T-helper 17 cell (primary cell): ENCODE results near the gene MAN2A1. TPM values are rescaled to one million over a fixed set of nuclear protein-coding genes. Genes with fewer than 3 reads are reported as not detected.

Experiments used
- ATAC-seq: fragments of 150-1000 bp; cut with Tn5 transposase; 2 replicates; pipeline ENCODE4 v1.10.0; 2021; ENCODE audit warnings: mild to moderate bottlenecking, moderate library complexity
- DNase-seq, 3 donors: peaks; one replicate each; pipeline versions ENCODE4 v3.0.0 to v3.0.0-alpha.2; 2020 to 2021
- H3K9me3 ChIP-seq: one replicate; pipeline ENCODE4 v1.7.0; 2013; ENCODE audit warnings: low read length, mild to moderate bottlenecking; ENCODE audit not compliant: control insufficient read depth, poor library complexity, severe bottlenecking
- H3K27ac Mint-ChIP-seq: one replicate; pipeline ENCODE4 v1.8.0; 2022; ENCODE audit warnings: mild to moderate bottlenecking, moderate library complexity, mixed read lengths
- H3K27me3 Mint-ChIP-seq: one replicate; pipeline ENCODE4 v1.8.0; 2022; ENCODE audit warnings: mixed read lengths
- H3K36me3 Mint-ChIP-seq: one replicate; pipeline ENCODE4 v1.8.0; 2022; ENCODE audit warnings: low read depth, mixed read lengths
- H3K4me1 Mint-ChIP-seq: one replicate; pipeline ENCODE4 v1.8.0; 2022; ENCODE audit warnings: mild to moderate bottlenecking, mixed read lengths
- H3K4me3 Mint-ChIP-seq: one replicate; pipeline ENCODE4 v1.8.0; 2022; ENCODE audit warnings: mild to moderate bottlenecking, moderate library complexity, mixed read lengths
- total RNA-seq, 4 donors: library from RNA in 2 of 4; stranded (reverse) in 2 of 4; gene quantifications; one replicate each; pipeline ENCODE4 v1.2.3 and lab custom pipeline; 2022 to 2026

MAN2A1 gene
- total RNA-seq, 2 donors from 2014 or later = 51.6 to 53.3 TPM

DNA sequence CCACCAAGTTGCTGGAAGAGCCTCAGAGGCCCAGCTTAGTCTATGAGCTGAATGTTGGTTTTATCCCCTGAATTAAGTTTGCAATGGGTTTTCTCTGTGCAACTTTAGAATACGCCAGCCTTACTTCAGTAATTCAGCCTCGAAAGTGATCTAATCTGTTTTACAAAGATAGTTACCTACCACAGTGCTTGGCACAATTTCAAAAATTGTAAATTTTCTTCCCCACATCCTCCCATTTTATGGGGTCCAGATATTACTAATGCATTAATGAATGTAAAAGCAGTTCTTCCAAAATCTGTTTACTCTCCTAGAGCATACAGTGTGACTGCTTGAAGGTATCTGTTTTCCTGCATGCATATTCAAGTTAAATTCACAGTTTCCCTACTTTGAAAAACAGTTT, 172.6 kb downstream of the MAN2A1 start:
- Mint-ChIP-seq H3K27ac (no peak overlapping the region), H3K27me3 (no peaks in the 10 kb centered on the region), H3K4me1 (peaks cover 22% of the 10 kb centered on the region), H3K36me3 (peaks cover 12% of the 10 kb centered on the region), H3K4me3 (no peak overlapping the region)
- DNase-seq (no peak), ATAC-seq (no peak)
- H3K9me3 ChIP-seq = no peaks in the 10 kb centered on the region

DNA sequence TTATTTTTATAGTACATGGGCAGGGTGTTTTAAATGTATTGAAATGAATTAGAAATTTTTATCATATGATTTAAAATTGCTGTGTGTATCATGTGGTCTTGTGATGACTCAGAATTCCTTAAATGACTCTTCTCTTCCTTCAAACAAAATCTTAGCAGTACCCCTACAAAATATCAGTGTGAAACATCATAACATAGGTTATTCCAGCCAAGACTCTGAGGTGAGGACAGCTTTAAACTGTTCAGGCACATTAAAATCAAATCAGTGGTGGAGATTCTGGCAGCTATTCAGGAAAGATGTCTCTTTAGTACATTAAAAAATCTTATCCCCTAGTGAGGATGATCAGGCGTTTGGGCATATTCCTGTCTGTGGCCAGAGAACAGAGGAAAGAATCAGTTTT, 174.0 kb downstream of the MAN2A1 start:
- DNase-seq (no peak), ATAC-seq (no peak)
- Mint-ChIP-seq H3K27ac (no peak overlapping the region), H3K4me3 (no peak overlapping the region), H3K27me3 (no peaks in the 10 kb centered on the region), H3K4me1 (peaks cover 11% of the 10 kb centered on the region), H3K36me3 (peaks cover 12% of the 10 kb centered on the region)
- no peaks in the 10 kb centered on the region for H3K9me3 ChIP-seq

DNA sequence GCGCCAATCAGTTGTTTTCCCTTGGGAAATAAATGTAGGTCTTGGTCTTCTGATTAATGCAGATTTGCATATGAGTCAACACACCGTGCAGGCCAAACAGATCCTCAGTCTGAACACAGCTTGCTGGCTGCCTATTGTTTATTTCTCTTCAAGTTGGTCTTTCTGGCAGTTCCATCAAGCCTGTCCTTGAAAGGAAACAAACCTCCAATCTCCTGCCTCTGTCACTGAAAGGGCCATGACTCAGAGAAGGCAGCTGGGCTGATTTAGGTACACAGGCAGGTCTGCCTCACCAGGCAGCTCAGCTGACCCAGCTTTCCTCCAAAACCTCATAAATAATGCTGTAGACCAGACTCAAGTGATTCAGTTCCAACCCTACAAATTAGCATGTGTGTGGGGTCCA, 175.9 kb downstream of the MAN2A1 start:
- DNase-seq (no peak), ATAC-seq (no peak)
- H3K9me3 ChIP-seq = no peaks in the 10 kb centered on the region
- peaks cover 8% of the 10 kb centered on the region for H3K36me3 Mint-ChIP-seq
- H3K4me1 Mint-ChIP-seq = peaks cover 8% of the 10 kb centered on the region
- no peak overlapping the region for H3K4me3 Mint-ChIP-seq
- H3K27me3 Mint-ChIP-seq = no peaks in the 10 kb centered on the region
- no peak overlapping the region for H3K27ac Mint-ChIP-seq

DNA sequence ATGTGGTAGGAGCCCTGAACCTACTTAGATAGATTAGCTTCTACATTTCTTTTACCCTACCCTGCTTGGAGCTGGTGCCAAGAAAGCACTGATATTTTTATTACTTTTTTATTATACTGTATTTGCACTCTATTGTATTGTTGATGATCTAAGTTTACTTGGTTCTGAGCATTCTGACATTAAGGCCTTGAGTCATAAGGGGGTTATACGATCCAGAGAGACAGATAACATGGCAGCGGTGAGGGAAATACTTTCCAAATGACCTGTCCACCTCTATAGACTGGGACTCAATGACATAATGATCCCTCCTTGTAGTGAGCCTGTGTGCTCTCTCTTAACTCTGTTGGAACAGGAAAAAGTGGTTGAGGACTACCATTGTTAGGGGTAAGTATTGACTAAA, 176.3 kb downstream of the MAN2A1 start:
- H3K27ac Mint-ChIP-seq = no peak overlapping the region
- DNase-seq (no peak), ATAC-seq (no peak)
- H3K4me3 Mint-ChIP-seq = no peak overlapping the region
- peaks cover 8% of the 10 kb centered on the region for H3K36me3 Mint-ChIP-seq
- H3K9me3 ChIP-seq = no peaks in the 10 kb centered on the region
- H3K27me3 Mint-ChIP-seq = no peaks in the 10 kb centered on the region
- H3K4me1 Mint-ChIP-seq = peaks cover 8% of the 10 kb centered on the region

DNA sequence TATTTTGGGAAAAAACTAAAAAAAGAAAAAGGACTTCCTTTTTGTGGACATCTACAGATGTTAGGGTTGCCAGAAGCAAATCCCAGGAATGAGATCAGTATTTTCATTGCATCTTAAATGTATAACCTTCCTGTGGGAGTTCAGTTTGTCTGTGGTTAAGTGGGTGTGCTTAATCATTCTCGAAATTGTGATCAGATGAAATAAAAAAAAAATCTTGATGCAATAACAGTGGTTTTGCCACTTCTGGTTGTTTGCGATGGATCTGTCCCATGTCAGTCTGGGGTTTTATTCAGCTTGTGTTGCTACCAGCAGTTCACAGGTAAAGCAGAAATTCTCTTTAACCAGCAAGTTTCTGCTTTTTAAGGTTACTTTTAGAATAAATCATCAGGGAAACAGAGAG, 179.0 kb downstream of the MAN2A1 start:
- ATAC-seq (no peak), DNase-seq (no peak)
- no peak overlapping the region for H3K4me3 Mint-ChIP-seq
- peaks cover 8% of the 10 kb centered on the region for H3K36me3 Mint-ChIP-seq
- H3K27me3 Mint-ChIP-seq = no peaks in the 10 kb centered on the region
- no peaks in the 10 kb centered on the region for H3K9me3 ChIP-seq
- no peak overlapping the region for H3K27ac Mint-ChIP-seq
- H3K4me1 Mint-ChIP-seq = peaks cover 5% of the 10 kb centered on the region

DNA sequence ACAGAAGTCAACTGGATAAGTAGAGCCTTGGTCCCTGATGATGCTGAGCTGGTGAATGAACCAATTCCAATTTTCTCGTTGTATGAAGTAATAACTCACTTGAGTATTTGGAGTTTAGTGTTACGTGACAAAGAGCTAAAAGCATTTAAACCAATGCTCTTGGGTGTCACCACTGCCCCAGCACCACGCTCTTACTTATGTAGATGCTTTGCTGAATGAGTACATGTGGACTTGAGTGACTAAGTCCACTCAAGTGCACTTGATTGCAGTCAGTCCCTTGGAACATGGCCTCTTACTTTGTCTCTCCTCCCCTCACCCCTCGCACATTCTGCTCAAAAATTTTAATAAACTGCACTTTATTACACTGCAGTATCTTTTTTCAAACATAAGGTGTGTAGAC, 184.0 kb downstream of the MAN2A1 start:
- Mint-ChIP-seq H3K4me3 (no peak overlapping the region), H3K27me3 (no peaks in the 10 kb centered on the region), H3K4me1 (peaks cover 9% of the 10 kb centered on the region), H3K36me3 (peaks cover 2% of the 10 kb centered on the region), H3K27ac (peak overlapping the region; percentile 27)
- H3K9me3 ChIP-seq = no peaks in the 10 kb centered on the region
- ATAC-seq = no peak
- no peak for DNase-seq

DNA sequence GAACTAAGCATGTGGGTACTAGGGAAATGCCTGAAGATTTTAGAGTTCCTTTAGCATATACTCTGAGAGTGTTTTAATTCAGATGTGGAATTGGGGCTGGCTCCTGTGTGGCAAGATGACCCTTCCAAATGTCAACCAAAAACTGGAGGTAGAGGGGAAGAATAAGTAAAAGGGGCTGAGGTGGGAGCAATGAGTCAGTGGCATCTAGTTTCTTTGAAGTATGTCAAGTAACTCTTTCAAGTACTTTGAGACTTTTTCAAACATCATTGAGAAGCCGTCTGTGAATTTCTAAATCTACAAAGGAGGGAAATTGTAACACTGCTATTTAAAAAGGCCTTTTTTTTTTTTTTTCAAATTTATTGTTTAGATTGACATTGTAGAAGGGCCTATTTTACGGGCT, 184.4 kb downstream of the MAN2A1 start:
- DNase-seq (no peak), ATAC-seq (no peak)
- Mint-ChIP-seq H3K4me3 (no peak overlapping the region), H3K4me1 (peaks cover 8% of the 10 kb centered on the region), H3K36me3 (peaks cover 2% of the 10 kb centered on the region), H3K27ac (peak overlapping the region; percentile 27), H3K27me3 (no peaks in the 10 kb centered on the region)
- H3K9me3 ChIP-seq = no peaks in the 10 kb centered on the region

DNA sequence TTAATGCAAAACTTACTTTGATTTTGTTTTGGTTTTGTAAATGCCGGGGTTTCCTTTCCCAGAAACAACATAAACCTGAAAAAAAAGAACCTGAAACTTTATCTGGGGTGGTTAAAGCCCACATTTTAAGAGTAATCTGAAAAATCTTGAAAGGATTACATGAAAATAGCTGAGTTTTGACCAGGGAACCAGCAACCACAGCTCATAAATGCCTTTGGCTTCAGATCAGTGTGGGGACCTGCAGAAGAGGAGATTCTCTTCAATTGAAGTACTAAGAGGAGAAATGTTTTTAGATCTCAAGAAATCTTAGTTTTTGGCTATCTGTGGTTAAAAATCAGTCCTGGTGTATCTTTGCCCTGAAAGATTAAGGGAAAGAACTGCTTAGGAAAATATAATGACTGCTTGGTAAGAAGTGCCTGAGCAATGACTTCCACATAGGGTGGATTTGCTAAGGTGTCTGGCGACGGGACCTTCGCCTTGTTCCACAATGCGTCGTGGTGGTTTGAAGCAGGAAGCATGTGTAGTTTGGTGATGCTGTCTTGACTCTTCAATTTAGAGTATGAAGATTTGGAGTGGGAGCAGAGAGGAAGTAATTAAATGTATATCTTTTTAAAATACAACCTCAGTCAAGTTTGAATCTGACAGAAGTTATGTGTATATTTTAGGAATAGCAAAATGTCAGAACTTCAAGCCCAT, 186.5 kb downstream of the MAN2A1 start:
- DNase-seq (no peak), ATAC-seq (no peak)
- H3K4me3 Mint-ChIP-seq = no peak overlapping the region
- no peaks in the 10 kb centered on the region for H3K9me3 ChIP-seq
- H3K36me3 Mint-ChIP-seq = no peaks in the 10 kb centered on the region
- H3K27me3 Mint-ChIP-seq = no peaks in the 10 kb centered on the region
- H3K27ac Mint-ChIP-seq = no peak overlapping the region
- H3K4me1 Mint-ChIP-seq = peaks cover 3% of the 10 kb centered on the region

DNA sequence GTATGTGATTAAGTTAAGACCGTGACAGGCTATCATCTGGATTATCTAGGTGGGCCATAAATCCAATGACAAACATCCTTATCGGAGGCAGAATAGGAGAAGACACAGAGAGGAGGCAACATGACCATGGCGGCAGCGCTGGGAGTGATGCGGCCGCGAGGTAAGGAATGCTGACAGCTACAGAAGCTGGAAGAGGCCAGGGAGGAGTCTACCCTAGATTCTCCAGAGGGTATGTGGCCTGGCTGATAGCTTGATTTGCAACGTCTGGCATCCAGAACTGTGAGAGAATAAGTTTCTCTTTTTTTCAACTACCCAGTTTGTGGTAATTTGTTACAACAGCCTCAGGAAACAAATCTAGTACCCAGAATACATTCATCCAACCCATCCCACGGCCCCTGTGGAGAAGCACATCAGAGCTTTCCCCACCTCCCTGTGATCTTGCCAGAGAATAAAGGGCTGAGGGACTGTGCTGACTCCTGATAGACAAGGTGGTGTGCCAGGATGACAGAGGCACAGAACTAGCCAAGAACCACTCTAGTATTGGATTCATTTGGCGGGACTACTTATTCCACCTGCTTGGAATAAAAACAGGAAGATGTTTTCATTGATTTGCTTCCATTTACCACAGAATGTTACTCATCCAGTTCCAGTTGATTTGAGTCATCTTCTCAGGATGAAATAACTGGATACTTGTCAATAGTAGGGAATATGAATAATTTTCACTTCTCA, 187.4 kb downstream of the MAN2A1 start:
- Mint-ChIP-seq H3K27ac (no peak overlapping the region), H3K27me3 (no peaks in the 10 kb centered on the region), H3K4me1 (peaks cover 3% of the 10 kb centered on the region), H3K4me3 (no peak overlapping the region), H3K36me3 (no peaks in the 10 kb centered on the region)
- DNase-seq (no peak), ATAC-seq (no peak)
- no peaks in the 10 kb centered on the region for H3K9me3 ChIP-seq

DNA sequence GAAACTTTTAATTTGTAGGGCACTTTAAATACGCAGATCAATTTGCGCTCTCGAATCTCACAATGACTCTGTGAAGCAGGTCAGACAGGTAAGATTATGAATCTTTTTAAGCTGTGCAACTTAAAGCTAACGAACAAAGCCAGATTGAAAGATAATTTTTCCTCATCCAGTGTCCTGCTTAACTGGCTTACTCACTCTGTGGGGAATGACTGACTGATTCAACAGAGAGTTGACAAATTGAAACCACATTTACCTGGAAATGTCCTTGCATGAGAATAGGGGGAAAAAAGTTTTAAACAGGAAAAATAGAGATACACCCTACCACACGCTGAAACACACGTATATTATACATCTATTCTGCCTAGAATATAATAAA, 187.9 kb downstream of the MAN2A1 start:
- no peak for DNase-seq
- Mint-ChIP-seq H3K27me3 (no peaks in the 10 kb centered on the region), H3K36me3 (no peaks in the 10 kb centered on the region), H3K4me3 (no peak overlapping the region), H3K27ac (no peak overlapping the region), H3K4me1 (peaks cover 3% of the 10 kb centered on the region)
- no peaks in the 10 kb centered on the region for H3K9me3 ChIP-seq
- ATAC-seq = no peak

DNA sequence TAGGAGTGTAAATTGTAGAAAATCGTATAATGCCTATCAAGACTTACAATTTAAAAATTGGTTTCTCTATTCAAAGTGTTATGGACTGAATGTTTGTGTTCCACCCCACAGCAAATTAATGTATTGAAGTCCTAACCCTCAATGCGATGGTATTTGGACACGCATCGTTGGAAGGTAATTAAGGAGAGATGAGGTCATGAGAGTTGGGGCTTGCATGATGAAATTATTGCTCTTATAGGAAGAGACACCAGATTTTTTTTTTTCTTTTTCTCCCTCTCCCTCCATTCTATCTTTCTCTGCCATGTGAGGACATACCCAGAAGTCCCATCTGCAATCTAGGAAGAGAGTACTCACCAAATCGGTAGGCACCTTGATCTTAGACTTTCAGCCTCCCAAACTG, 189.2 kb downstream of the MAN2A1 start:
- no peaks in the 10 kb centered on the region for H3K9me3 ChIP-seq
- Mint-ChIP-seq H3K27ac (no peak overlapping the region), H3K36me3 (no peaks in the 10 kb centered on the region), H3K4me3 (no peak overlapping the region), H3K4me1 (peaks cover 3% of the 10 kb centered on the region), H3K27me3 (no peaks in the 10 kb centered on the region)
- DNase-seq (no peak), ATAC-seq (no peak)

DNA sequence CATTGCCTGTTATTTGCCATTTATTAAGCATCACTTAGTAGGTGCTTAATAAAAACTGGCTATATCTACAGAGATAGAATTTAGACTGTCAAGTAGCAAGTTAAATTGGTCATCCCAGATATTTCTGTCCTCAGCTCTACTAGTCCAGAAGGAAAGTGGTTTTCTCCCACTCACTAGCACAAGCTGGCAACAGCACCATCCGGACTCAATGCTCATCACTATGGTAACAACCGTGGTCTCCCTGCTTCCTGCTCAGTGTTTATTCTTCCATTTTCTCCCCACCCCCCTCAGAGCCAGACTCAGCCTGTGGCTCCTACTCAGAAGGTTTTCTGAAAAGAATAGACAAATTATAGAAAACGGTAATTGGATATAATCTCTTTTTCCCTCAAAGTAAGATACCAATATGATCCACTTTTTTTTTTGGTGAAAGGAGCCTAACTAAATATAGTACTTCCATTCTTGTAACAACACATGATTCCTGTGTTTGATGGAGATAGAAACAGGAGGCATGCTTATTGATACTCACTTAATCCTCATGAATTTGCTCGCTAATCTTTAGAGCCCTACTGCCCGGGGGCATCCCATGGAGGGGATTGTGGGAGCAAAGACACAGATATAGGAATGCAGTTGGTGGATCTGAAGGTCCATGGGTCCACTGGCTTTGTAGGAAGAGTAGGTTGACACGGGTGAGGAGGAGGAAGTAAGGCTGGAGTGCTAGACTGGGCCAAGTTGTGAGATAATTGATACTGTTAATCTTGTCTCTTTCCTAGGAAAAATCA, 191.4 kb downstream of the MAN2A1 start:
- Mint-ChIP-seq H3K4me1 (no peaks in the 10 kb centered on the region), H3K4me3 (no peak overlapping the region), H3K27ac (no peak overlapping the region), H3K36me3 (no peaks in the 10 kb centered on the region), H3K27me3 (no peaks in the 10 kb centered on the region)
- ATAC-seq (no peak), DNase-seq (no peak)
- H3K9me3 ChIP-seq = no peaks in the 10 kb centered on the region

DNA sequence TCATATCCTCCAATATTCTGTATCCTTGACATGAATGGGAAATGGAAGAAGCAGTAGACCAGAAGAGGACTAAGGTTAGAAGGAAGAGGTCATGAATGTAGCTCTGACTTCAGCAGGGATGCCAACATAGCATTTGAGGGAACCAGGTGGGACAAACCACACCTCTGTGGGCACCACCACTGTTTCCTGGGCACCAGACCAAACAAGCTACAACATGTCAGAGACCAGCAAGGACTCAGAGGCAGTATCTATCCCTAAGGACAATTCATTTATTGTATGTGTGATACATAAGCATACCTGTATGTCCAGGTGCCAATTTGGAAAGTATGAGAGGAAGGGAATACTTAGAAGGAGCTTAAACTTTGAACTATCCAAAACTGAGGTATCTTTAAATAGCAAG, 192.8 kb downstream of the MAN2A1 start:
- no peaks in the 10 kb centered on the region for H3K4me1 Mint-ChIP-seq
- H3K36me3 Mint-ChIP-seq = no peaks in the 10 kb centered on the region
- no peak for ATAC-seq
- H3K9me3 ChIP-seq = no peaks in the 10 kb centered on the region
- DNase-seq = no peak
- no peaks in the 10 kb centered on the region for H3K27me3 Mint-ChIP-seq
- no peak overlapping the region for H3K4me3 Mint-ChIP-seq
- H3K27ac Mint-ChIP-seq = no peak overlapping the region
